ENCODE measurements around the gene DOP1B.
"Not testable (repeated sequence)": the region's sequence is repeated elsewhere in the genome, so short reads cannot be mapped to it uniquely, and the experiment has no call there.

Gene DOP1B

GRCh38 chr21:36141513-36141925 is 15.1 kb upstream of the DOP1B start:
- no peak overlapping the region for H3K27ac ChIP-seq
- TF ChIP-seq ZFX (IDR thresholded peaks at IDR 0.05): no peak
- TF ChIP-seq CTCF (conservative IDR thresholded peaks at IDR 0.05): peak; percentile 86

- H3K27ac ChIP-seq: not testable (repeated sequence)
Observed at GRCh38 chr21:36144233-36144632, 12.4 kb upstream of the DOP1B start.

- H3K27ac ChIP-seq: no peak overlapping the region
- TF ChIP-seq ZFX (IDR thresholded peaks at IDR 0.05): no peak
- TF ChIP-seq CTCF (conservative IDR thresholded peaks at IDR 0.05): no peak
Observed at GRCh38 chr21:36145259-36145658, 11.4 kb upstream of the DOP1B start.

- H3K27ac ChIP-seq: no peak overlapping the region
- TF ChIP-seq CTCF (conservative IDR thresholded peaks at IDR 0.05) (no peak), ZFX (IDR thresholded peaks at IDR 0.05) (no peak)
Observed at GRCh38 chr21:36147911-36148310, 8.7 kb upstream of the DOP1B start.

GRCh38 chr21:36148886-36149285 is 7.7 kb upstream of the DOP1B start:
- TF ChIP-seq ZFX (IDR thresholded peaks at IDR 0.05) (no peak), CTCF (conservative IDR thresholded peaks at IDR 0.05) (no peak)
- H3K27ac ChIP-seq: no peak overlapping the region

- no peak overlapping the region for H3K27ac ChIP-seq
Observed at GRCh38 chr21:36149788-36150711, 6.6 kb upstream of the DOP1B start.

GRCh38 chr21:36155603-36156338 is 853 bp upstream of the DOP1B start:
- TF ChIP-seq ZFX (IDR thresholded peaks at IDR 0.05): peak; percentile 44; the same call in 1 of the 2 replicates
- TF ChIP-seq CTCF (conservative IDR thresholded peaks at IDR 0.05): no peak
- H3K27ac ChIP-seq: peak overlapping the region; percentile 93

More at GRCh38 chr21:36149788-36150711, 6.6 kb upstream of the DOP1B start:
- no peak for TF ChIP-seq ZFX (IDR thresholded peaks at IDR 0.05)
- TF ChIP-seq CTCF (conservative IDR thresholded peaks at IDR 0.05): no peak

Measured in C4-2B (cell line).